Neural progenitor cell (in vitro differentiated cells): ENCODE data around the gene EIPR1.

Experiments used
- CTCF ChIP-seq: fragments of 200-600 bp; sonication (generic); IDR thresholded peaks from 2 replicates; pipeline ENCODE4 v1.5.1; 2017; ENCODE audit warnings: antibody characterized with exemption, mild to moderate bottlenecking
- EZH2 ChIP-seq: fragments of 200-600 bp; sonication (generic); IDR thresholded peaks from 2 replicates; pipeline ENCODE4 v1.6.1; 2017; ENCODE audit warnings: antibody characterized with exemption, mild to moderate bottlenecking, moderate library complexity
- EZH2phosphoT487 ChIP-seq: fragments of 200-600 bp; sonication (generic); IDR thresholded peaks from 2 replicates; pipeline ENCODE4 v1.6.1; 2017; ENCODE audit warnings: antibody characterized with exemption

- TF ChIP-seq CTCF = no peak
- no peak for TF ChIP-seq EZH2
- no peak for TF ChIP-seq EZH2phosphoT487
Observed at GRCh38 chr2:3246928-3247714, 130.5 kb downstream of the EIPR1 start.
